ENCODE measurements around the gene NIPA2. TPM values are rescaled to one million over a fixed set of nuclear protein-coding genes. Genes with fewer than 3 reads are reported as not detected.

The NIPA2 gene
- total RNA-seq (2021; fragmentation: NEBNext Ultra II Directional; extraction: Animal tissue kit (Norgen Biotek cat#: 25700)) (77.4 and 81.7 TPM in 2 replicates), polyA plus RNA-seq (2011; rRNA removed) (30.3 and 38.5 TPM in 2 replicates), polyA minus RNA-seq (2011; rRNA and poly(A)+ RNA removed) (30.2 and 31.6 TPM in 2 replicates)
- polyA plus RNA-seq (2011; cell fraction: cytosol; rRNA removed) = 41.3 TPM
- 20.3 TPM for polyA plus RNA-seq (2011; cell fraction: nucleus; rRNA removed)
- 42.1 to 54.4 TPM (median 45.9 TPM) in 4 replicates for polyA plus RNA-seq (2012, experiment 1 of 2)
- polyA plus RNA-seq (2012, experiment 2 of 2) = 14.2 TPM
- polyA plus RNA-seq (2013, experiment 1 of 2) = 70.7 TPM
- 77.5 TPM for polyA plus RNA-seq (2013, experiment 2 of 2)
- 44.5 TPM for polyA minus RNA-seq (2011; cell fraction: cytosol; rRNA and poly(A)+ RNA removed)
- polyA minus RNA-seq (2011; cell fraction: nucleus; rRNA and poly(A)+ RNA removed) = 48.6 TPM
- long read RNA-seq, experiment 1, transcript NIPA2-203 (6 exons, 2,280 nt) = major isoform, 36 of 119 reads
- long read RNA-seq, experiment 1, transcript NIPA2-201 (8 exons, 3,233 nt) = minor isoform, 7 of 119 reads
- long read RNA-seq, experiment 1, transcript NIPA2-204 (7 exons, 3,130 nt) = minor isoform, 10 of 119 reads
- long read RNA-seq, experiment 1, partial matches to known transcripts = 31 of 119 reads
- long read RNA-seq, experiment 1, other reads (novel, unspliced or antisense) = 33 of 119 reads
- long read RNA-seq, experiment 2, partial matches to known transcripts = 59 of 61 reads
- long read RNA-seq, experiment 2, other reads (novel, unspliced or antisense) = 1 of 61 reads

DNA sequence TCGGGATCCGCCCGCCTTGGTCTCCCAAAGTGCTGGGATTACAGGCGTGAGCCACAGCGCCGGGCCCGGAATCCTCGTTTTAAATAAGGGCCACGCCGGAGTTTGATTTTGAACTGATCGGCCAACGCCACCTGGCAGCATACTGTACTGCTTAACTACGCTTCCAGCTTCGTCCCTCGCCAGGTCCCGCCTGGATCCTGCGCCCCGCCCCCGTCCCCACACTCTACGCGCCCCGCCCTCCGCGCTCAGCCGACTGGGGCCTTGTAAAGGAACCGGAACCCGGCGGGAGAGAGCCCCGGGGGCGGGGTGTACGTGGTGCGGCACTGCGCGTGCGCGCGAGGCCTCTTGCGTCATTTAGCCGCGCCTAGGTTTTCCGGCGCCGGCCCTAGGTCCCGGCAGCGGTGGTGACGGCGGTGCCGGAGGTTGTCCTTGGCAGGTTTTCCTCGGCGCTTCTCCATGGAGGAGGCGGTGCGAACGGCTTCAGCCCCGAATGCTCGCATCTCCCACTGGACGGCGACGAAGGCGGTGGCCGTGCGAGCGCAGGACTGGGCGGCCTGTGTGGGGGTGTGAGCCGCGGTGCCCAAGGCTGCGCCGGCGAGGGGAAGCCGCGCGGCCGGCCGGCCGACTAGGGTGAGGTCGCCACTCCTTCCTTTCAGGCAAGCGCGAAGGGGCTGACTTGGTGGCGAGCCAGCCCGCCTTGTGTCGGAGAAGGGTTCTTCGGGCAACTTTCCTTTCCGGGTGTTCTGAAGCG is at the start of gene NIPA2:
Gene NIPA2 (plus strand): TSS at position 375 of the 751 bp plus-strand sequence. CDS start 13,066 bp downstream, outside the sequence.
- Histone ChIP-seq H3K18ac (ENCODE audit: extremely low read depth, low read length) (peak within 1 kb of the TSS; percentile 90; the same call in 1 of the 2 replicates), H2BK15ac (ENCODE audit: low read length) (no peak within 1 kb of the TSS), H2BK120ac (replicated peaks; ENCODE audit: low read depth, low read length) (peak within 1 kb of the TSS; percentile 72), H2AK5ac (ENCODE audit: low read depth, low read length) (no peak within 1 kb of the TSS), H3K9ac (replicated peaks in 1 of 4; ENCODE audit: extremely low read depth in 1 of 4, low read depth in 3 of 4, low read length in 3 of 4) (peak within 1 kb of the TSS; percentile 85 to 98 (median 94)), H4K91ac (replicated peaks; ENCODE audit: insufficient read length, low read length) (peak within 1 kb of the TSS; percentile 81), H2BK20ac (ENCODE audit: low read length) (0 out of 2 replicates have a peak within 1 kb of the TSS, but pooled peaks have one; percentile 32), H3K4me1 (replicated peaks in 1 of 4; ENCODE audit: control insufficient read depth in 3 of 4, insufficient read depth in 4 of 4, low read length in 3 of 4) (peaks cover 0 to 4% (median 3%) of the 10 kb centered on the region in 4 experiments; a peak in 3 of 7 replicates), H2AFZ (ENCODE audit: low read length) (no peak within 1 kb of the TSS), H4K20me1 (replicated peaks in 1 of 2; ENCODE audit: control insufficient read depth in 1 of 2, insufficient read depth in 2 of 2, low read length in 2 of 2) (peaks cover 0 to 3% of the 10 kb centered on the region in 2 experiments), H2BK12ac (ENCODE audit: low read depth, low read length) (no peak within 1 kb of the TSS), H3K23me2 (ENCODE audit: low read depth, low read length) (0 out of 2 replicates have a peak, but pooled peaks cover 5% of the 10 kb centered on the region), H3K79me1 (ENCODE audit: low read depth, low read length) (no peaks in the 10 kb centered on the region; the same call in 1 of the 2 replicates), H3K27ac (ENCODE audit: low read depth, low read length) (peak within 1 kb of the TSS; percentile 90), H3K4ac (replicated peaks; ENCODE audit: insufficient read length, low read depth, low read length) (peak within 1 kb of the TSS; percentile 38), H3K56ac (replicated peaks; ENCODE audit: insufficient read length, low read depth, low read length) (peak within 1 kb of the TSS; percentile 86), H4K5ac (ENCODE audit: insufficient read length, low read depth, low read length) (peak within 1 kb of the TSS; percentile 89), H2BK5ac (ENCODE audit: low read depth, low read length) (peak within 1 kb of the TSS; percentile 95), H3K4me2 (ENCODE audit: insufficient read depth in 1 of 2, low read depth in 2 of 2, low read length in 2 of 2) (peak within 1 kb of the TSS; percentile 82 to 91), H3K14ac (ENCODE audit: insufficient read length) (no peak within 1 kb of the TSS), H3K9me3 (ENCODE audit: insufficient read depth in 2 of 2, low read depth in 1 of 2, low read length in 1 of 2) (no peaks in the 10 kb centered on the region), H4K8ac (ENCODE audit: extremely low read depth, insufficient read depth, low read length) (peak within 1 kb of the TSS; percentile 98), H3K27me3 (replicated peaks in 1 of 4; ENCODE audit: control insufficient read depth in 3 of 4, extremely low read depth in 1 of 4, insufficient read depth in 3 of 4, low read length in 3 of 4) (no peaks in the 10 kb centered on the region; a peak in 1 of 7 replicates), H3K79me2 (ENCODE audit: control insufficient read depth in 1 of 2, insufficient read depth in 2 of 2, low read length in 2 of 2) (peaks cover 22 to 47% of the 10 kb centered on the region in 2 experiments), H3K4me3 (ENCODE audit: extremely low read depth in 1 of 4, insufficient read depth in 2 of 4, low read depth in 3 of 4, low read length in 4 of 4) (peak within 1 kb of the TSS; percentile 68 to 99 (median 96)), H3K23ac (ENCODE audit: insufficient read length) (no peak within 1 kb of the TSS), H3K36me3 (ENCODE audit: control insufficient read depth in 2 of 4, insufficient read depth in 4 of 4, low read length in 3 of 4) (no peaks in the 10 kb centered on the region; a peak in 1 of 8 replicates)
- DNase-seq (ENCODE audit: low read depth in 1 of 2, low spot score in 2 of 2) (peak; percentile 93 to 100), FAIRE-seq (no peak)
- ChIA-PET POLR2A (ENCODE audit: partially characterized antibody) (interaction anchor here (0.8 to 2.5 kb wide), 7 partner anchors 12 to 53 kb away, joined by 3 to 24 read pairs (median 5); partner anchors contain the start of gene NIPA1), CTCF (ENCODE audit: partially characterized antibody) (interaction anchor here (0.8 kb wide), 1 partner anchor 114 kb away, joined by 3 read pairs; no protein-coding TSS in a partner anchor)
- 0% methylated on average over 41 of the region's 83 CpGs; no CpG with 5 or more reads in 1 of the 2 experiments for WGBS, 2 experiments (ENCODE audit: extremely low coverage in 1 of 2, insufficient coverage in 1 of 2, insufficient read length in 1 of 2, insufficient replicate concordance in 2 of 2, low coverage in 1 of 2, low lambda C conversion rate in 2 of 2, missing lambda C conversion rate in 1 of 2)
- TF ChIP-seq GABPA (IDR thresholded peaks at IDR 0.05; ENCODE audit: borderline replicate concordance, insufficient read depth, low read length) (no peak), RFX5 (IDR thresholded peaks at IDR 0.05; ENCODE audit: borderline replicate concordance, low read depth, low read length) (no peak), JUND (IDR thresholded peaks at IDR 0.05; ENCODE audit: low read length) (0 out of 2 replicates have a peak, but pooled peaks have one; percentile 52), BRCA1 (IDR thresholded peaks at IDR 0.05; ENCODE audit: low read depth, low read length) (no peak), KDM5A (IDR thresholded peaks at IDR 0.05; ENCODE audit: low read length) (peak; percentile 79; the same call in 1 of the 2 replicates), MAX (IDR thresholded peaks at IDR 0.05) (peak; percentile 70), HDAC6 (IDR thresholded peaks at IDR 0.05; ENCODE audit: low read depth, low read length) (no peak), BCL11A (IDR thresholded peaks at IDR 0.05; ENCODE audit: low read depth in 2 of 2, low read length in 2 of 2) (no peak)

All from H1 (cell line).